ENCODE measurements around the gene TLR2.

DNA sequence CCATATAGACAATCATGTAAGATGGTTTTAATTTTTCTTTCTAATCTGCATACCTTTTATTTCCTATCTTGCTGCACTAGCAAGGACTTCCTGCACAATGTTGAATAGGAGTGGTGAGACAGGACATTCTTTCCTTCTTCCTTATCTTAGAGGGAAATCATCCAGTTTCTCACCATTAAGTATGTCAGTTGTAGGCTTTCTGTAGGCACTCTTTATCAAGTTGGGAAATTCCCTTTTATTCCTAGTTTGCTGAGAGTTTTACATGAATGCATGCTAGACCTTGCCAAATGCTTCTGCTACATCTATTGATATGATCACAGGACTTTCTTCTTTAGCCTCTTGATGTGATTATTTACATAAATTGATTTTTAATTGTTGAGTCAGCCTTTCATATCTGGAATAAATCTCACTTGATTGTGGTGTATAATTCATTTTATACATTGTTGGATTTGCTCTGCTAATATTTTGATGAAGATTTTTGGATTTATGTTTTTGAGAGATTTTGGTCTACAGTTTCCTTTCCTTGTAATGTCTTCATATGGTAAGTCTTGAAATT lies 51.9 kb downstream of the TLR2 start:
- TF ChIP-seq CTCF (IDR thresholded peaks at IDR 0.05) (no peak), EP300 (IDR thresholded peaks at IDR 0.05) (no peak)
